Muscle layer of colon (tissue), 2 donors: ENCODE measurements around the gene TCERG1L.
"Not testable (repeated sequence)": the region's sequence is repeated elsewhere in the genome, so short reads cannot be mapped to it uniquely, and the experiment has no call there.

Source experiments
- H3K27ac ChIP-seq: one replicate; pipeline ENCODE4 v1.7.0; 2013; ENCODE audit warnings: low read depth, mild to moderate bottlenecking, low read length, moderate library complexity
- H3K27me3 ChIP-seq, 2 donors: one replicate each; pipeline ENCODE4 v1.7.0; 2013; ENCODE audit warnings: low read length in 2 of 2, mild to moderate bottlenecking in 2 of 2; ENCODE audit not compliant: insufficient read depth in 2 of 2, control insufficient read depth in 1 of 2
- H3K36me3 ChIP-seq: one replicate; pipeline ENCODE4 v1.7.0; 2013; ENCODE audit warnings: mild to moderate bottlenecking, low read length; ENCODE audit not compliant: insufficient read depth
- H3K4me1 ChIP-seq: one replicate; pipeline ENCODE4 v1.7.0; 2013; ENCODE audit warnings: mild to moderate bottlenecking, low read length; ENCODE audit not compliant: insufficient read depth
- H3K4me3 ChIP-seq, 2 donors: one replicate each; pipeline ENCODE4 v1.7.0; 2013; ENCODE audit warnings: low read length in 2 of 2, low read depth in 1 of 2, mild to moderate bottlenecking in 1 of 2, moderate library complexity in 1 of 2
- H3K9ac ChIP-seq: one replicate; pipeline ENCODE4 v1.7.0; 2013; ENCODE audit warnings: low read length
- H3K9me3 ChIP-seq: one replicate; pipeline ENCODE4 v1.7.0; 2013; ENCODE audit warnings: mild to moderate bottlenecking, low read length
- donor health status: abdominal sarcoma.
- donor health status: Adenocarcinoma of cecum.

Gene TCERG1L

GRCh38 chr10:131109726-131110125, 201.8 kb downstream of the TCERG1L start:
- Histone ChIP-seq H3K27me3 (no peaks in the 10 kb centered on the region), H3K4me1 (no peaks in the 10 kb centered on the region), H3K9me3 (no peaks in the 10 kb centered on the region), H3K36me3 (no peaks in the 10 kb centered on the region), H3K27ac (no peak overlapping the region), H3K4me3 (no peak overlapping the region), H3K9ac (no peak overlapping the region)

GRCh38 chr10:131109291-131109690, 202.2 kb downstream of the TCERG1L start:
- Histone ChIP-seq H3K27ac (no peak overlapping the region), H3K4me3 (no peak overlapping the region), H3K27me3 (no peaks in the 10 kb centered on the region), H3K4me1 (no peaks in the 10 kb centered on the region), H3K9me3 (no peaks in the 10 kb centered on the region), H3K36me3 (no peaks in the 10 kb centered on the region), H3K9ac (no peak overlapping the region)

GRCh38 chr10:131107970-131108369, 203.6 kb downstream of the TCERG1L start:
- H3K27ac ChIP-seq, result no peak overlapping the region
- no peaks in the 10 kb centered on the region for H3K4me1 ChIP-seq
- H3K36me3 ChIP-seq, result no peaks in the 10 kb centered on the region
- H3K27me3 ChIP-seq, result no peaks in the 10 kb centered on the region
- H3K9ac ChIP-seq, result no peak overlapping the region
- H3K4me3 ChIP-seq, result no peak overlapping the region
- no peaks in the 10 kb centered on the region for H3K9me3 ChIP-seq

GRCh38 chr10:131102676-131103075, 208.8 kb downstream of the TCERG1L start:
- no peaks in the 10 kb centered on the region for H3K27me3 ChIP-seq
- H3K4me1 ChIP-seq, result no peaks in the 10 kb centered on the region
- no peak overlapping the region for H3K4me3 ChIP-seq
- H3K27ac ChIP-seq, result no peak overlapping the region
- H3K9ac ChIP-seq, result no peak overlapping the region
- no peaks in the 10 kb centered on the region for H3K36me3 ChIP-seq
- no peaks in the 10 kb centered on the region for H3K9me3 ChIP-seq

GRCh38 chr10:131102147-131102546, 209.4 kb downstream of the TCERG1L start:
- Histone ChIP-seq H3K27me3 (no peaks in the 10 kb centered on the region), H3K36me3 (no peaks in the 10 kb centered on the region), H3K9ac (no peak overlapping the region), H3K4me1 (no peaks in the 10 kb centered on the region), H3K27ac (no peak overlapping the region), H3K9me3 (no peaks in the 10 kb centered on the region), H3K4me3 (no peak overlapping the region)

GRCh38 chr10:131100418-131101410, 210.8 kb downstream of the TCERG1L start:
- not testable (repeated sequence) for H3K9ac ChIP-seq, H3K27me3 ChIP-seq, H3K4me1 ChIP-seq, H3K4me3 ChIP-seq, H3K36me3 ChIP-seq, H3K9me3 ChIP-seq, H3K27ac ChIP-seq

GRCh38 chr10:131099028-131099726, 212.3 kb downstream of the TCERG1L start:
- H3K27me3 ChIP-seq, result no peaks in the 10 kb centered on the region
- no peak overlapping the region for H3K9ac ChIP-seq
- no peak overlapping the region for H3K4me3 ChIP-seq
- no peaks in the 10 kb centered on the region for H3K4me1 ChIP-seq
- no peaks in the 10 kb centered on the region for H3K9me3 ChIP-seq
- no peak overlapping the region for H3K27ac ChIP-seq
- no peaks in the 10 kb centered on the region for H3K36me3 ChIP-seq

- H3K27me3 ChIP-seq, result no peaks in the 10 kb centered on the region
- no peaks in the 10 kb centered on the region for H3K36me3 ChIP-seq
- no peak overlapping the region for H3K9ac ChIP-seq
- H3K4me3 ChIP-seq, result no peak overlapping the region
- no peaks in the 10 kb centered on the region for H3K9me3 ChIP-seq
- no peak overlapping the region for H3K27ac ChIP-seq
- H3K4me1 ChIP-seq, result no peaks in the 10 kb centered on the region
Measured at GRCh38 chr10:131098416-131098952, 213.0 kb downstream of the TCERG1L start.

- Histone ChIP-seq H3K9me3 (no peaks in the 10 kb centered on the region), H3K27me3 (no peaks in the 10 kb centered on the region), H3K4me3 (no peak overlapping the region), H3K9ac (no peak overlapping the region), H3K4me1 (no peaks in the 10 kb centered on the region), H3K27ac (no peak overlapping the region), H3K36me3 (no peaks in the 10 kb centered on the region)
Measured at GRCh38 chr10:131096031-131096430, 215.5 kb downstream of the TCERG1L start.

- H3K9ac ChIP-seq, result no peak overlapping the region
- H3K27ac ChIP-seq, result no peak overlapping the region
Measured at GRCh38 chr10:131095313-131095580, 216.3 kb downstream of the TCERG1L start.

GRCh38 chr10:131094527-131095312, 216.8 kb downstream of the TCERG1L start:
- Histone ChIP-seq H3K36me3 (no peaks in the 10 kb centered on the region), H3K4me3 (no peak overlapping the region), H3K9ac (no peak overlapping the region), H3K9me3 (no peaks in the 10 kb centered on the region), H3K4me1 (no peaks in the 10 kb centered on the region), H3K27ac (no peak overlapping the region), H3K27me3 (no peaks in the 10 kb centered on the region)

More at GRCh38 chr10:131095313-131095580, 216.3 kb downstream of the TCERG1L start:
- no peaks in the 10 kb centered on the region for H3K4me1 ChIP-seq
- no peaks in the 10 kb centered on the region for H3K9me3 ChIP-seq
- H3K27me3 ChIP-seq, result no peaks in the 10 kb centered on the region
- H3K36me3 ChIP-seq, result no peaks in the 10 kb centered on the region
- H3K4me3 ChIP-seq, result no peak overlapping the region
